Trophoblast cell (in vitro differentiated cells and primary cell): ENCODE results near the gene SIGLEC11.

Experiments
- DNase-seq, 2 donors: peaks; one replicate each; pipeline ENCODE4 v3.0.0-alpha.2; 2016
- H2AFZ ChIP-seq: 2 replicates; pipeline ENCODE4 v1.6.1; 2013; ENCODE audit warnings: low read length, moderate library complexity, mild to moderate bottlenecking; ENCODE audit not compliant: insufficient read depth, poor library complexity
- H2AK5ac ChIP-seq: 2 replicates; pipeline ENCODE4 v1.6.1; 2013; ENCODE audit warnings: mild to moderate bottlenecking, low read length
- H2BK120ac ChIP-seq: 2 replicates; pipeline ENCODE4 v1.6.1; 2013; ENCODE audit warnings: low read length, mild to moderate bottlenecking, moderate library complexity; ENCODE audit not compliant: insufficient read depth, poor library complexity
- H2BK12ac ChIP-seq: 2 replicates; pipeline ENCODE4 v1.6.1; 2013; ENCODE audit warnings: mild to moderate bottlenecking, low read length, moderate library complexity
- H2BK5ac ChIP-seq: 2 replicates; pipeline ENCODE4 v1.6.1; 2013; ENCODE audit warnings: low read length, low read depth, moderate library complexity, mild to moderate bottlenecking; ENCODE audit not compliant: poor library complexity
- H3K14ac ChIP-seq: 2 replicates; pipeline ENCODE4 v1.6.1; 2013; ENCODE audit warnings: mild to moderate bottlenecking, low read length
- H3K18ac ChIP-seq: 2 replicates; pipeline ENCODE4 v1.6.1; 2013; ENCODE audit warnings: mild to moderate bottlenecking, low read length
- H3K23ac ChIP-seq: 2 replicates; pipeline ENCODE4 v1.6.1; 2013; ENCODE audit warnings: low read length
- H3K27ac ChIP-seq: 2 replicates; pipeline ENCODE4 v1.5.1; 2013; ENCODE audit warnings: low read depth, mild to moderate bottlenecking, inconsistent platforms, low read length, moderate library complexity
- H3K27me3 ChIP-seq: 2 replicates; pipeline ENCODE4 v1.6.1; 2013; ENCODE audit warnings: inconsistent platforms, mild to moderate bottlenecking, low read length, moderate library complexity; ENCODE audit not compliant: insufficient read depth
- H3K36me3 ChIP-seq, 2 experiments: 1 replicate in 1 of 2; 2 replicates in 1 of 2; pipeline ENCODE4 v1.6.1; 2013; ENCODE audit warnings: low read length in 2 of 2, mild to moderate bottlenecking in 2 of 2, moderate library complexity in 1 of 2; ENCODE audit not compliant: insufficient read depth in 2 of 2, control insufficient read depth in 1 of 2
- H3K4ac ChIP-seq: 2 replicates; pipeline ENCODE4 v1.6.1; 2013; ENCODE audit warnings: low read depth, mild to moderate bottlenecking, low read length, moderate library complexity
- H3K4me1 ChIP-seq, 2 experiments: 1 replicate in 1 of 2; 2 replicates in 1 of 2; pipeline ENCODE4 v1.6.1; 2013; ENCODE audit warnings: low read length in 2 of 2, mild to moderate bottlenecking in 2 of 2, moderate library complexity in 1 of 2; ENCODE audit not compliant: insufficient read depth in 2 of 2, control insufficient read depth in 1 of 2
- H3K4me2 ChIP-seq: 2 replicates; pipeline ENCODE4 v1.6.1; 2013; ENCODE audit warnings: inconsistent platforms, mild to moderate bottlenecking, low read length, moderate library complexity
- H3K4me3 ChIP-seq: 2 replicates; pipeline ENCODE4 v1.5.1; 2013; ENCODE audit warnings: mild to moderate bottlenecking, low read depth, low read length, inconsistent platforms
- H3K79me1 ChIP-seq: one replicate; pipeline ENCODE4 v1.6.1; 2013; ENCODE audit warnings: low read length
- H3K79me2 ChIP-seq: 2 replicates; pipeline ENCODE4 v1.6.1; 2013; ENCODE audit warnings: low read length, mild to moderate bottlenecking; ENCODE audit not compliant: control insufficient read depth, insufficient read depth, poor library complexity
- H3K9ac ChIP-seq: 2 replicates; pipeline ENCODE4 v1.6.1; 2013; ENCODE audit warnings: mild to moderate bottlenecking, low read length
- H3K9me3 ChIP-seq: 2 replicates; pipeline ENCODE4 v1.6.1; 2013; ENCODE audit warnings: low read depth, mild to moderate bottlenecking, control low read depth, inconsistent platforms, low read length; ENCODE audit not compliant: insufficient read depth
- H4K12ac ChIP-seq: 2 replicates; pipeline ENCODE4 v1.6.1; 2013; ENCODE audit warnings: low read depth, mild to moderate bottlenecking, low read length, moderate library complexity
- H4K8ac ChIP-seq: 2 replicates; pipeline ENCODE4 v1.6.1; 2013; ENCODE audit warnings: low read depth, mild to moderate bottlenecking, low read length, moderate library complexity
- H4K91ac ChIP-seq: one replicate; pipeline ENCODE4 v1.6.1; 2013; ENCODE audit warnings: low read depth, mild to moderate bottlenecking, low read length, moderate library complexity
- WGBS: extraction: QIAGEN DNeasy Blood & Tissue Kit; methylation state at CpG from one replicate; pipeline ENCODE4 v1.1.7; 2013; ENCODE audit warnings: missing lambda C conversion rate; ENCODE audit not compliant: insufficient read length, insufficient coverage; ENCODE audit errors: extremely low coverage; 5-methylcytosine and 5-hydroxymethylcytosine counted together

Gene SIGLEC11

DNA sequence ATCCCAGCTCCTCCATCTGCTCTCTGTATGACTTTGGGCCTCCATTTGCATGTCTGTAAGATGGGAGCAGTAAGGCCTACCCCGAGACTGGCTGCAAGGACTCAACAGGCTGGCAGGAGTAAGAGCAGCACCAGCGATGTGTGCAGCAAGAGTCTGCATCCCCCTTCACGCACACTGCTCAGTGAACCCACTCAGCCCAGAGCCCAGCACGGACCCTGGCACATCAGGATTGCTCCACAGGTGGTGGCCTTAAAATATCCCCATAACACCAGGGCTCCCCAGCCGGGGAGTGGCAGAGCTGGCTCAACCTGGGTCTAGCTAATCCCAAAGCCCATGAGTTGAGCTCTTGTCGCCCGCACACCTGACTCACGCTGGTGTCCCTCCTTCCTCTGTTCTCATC lies 40.8 kb upstream of the SIGLEC11 start:
- Histone ChIP-seq H2BK5ac (no peak overlapping the region), H3K4ac (no peak overlapping the region), H3K9ac (no peak overlapping the region), H3K23ac (no peak overlapping the region), H3K4me1 (no peaks in the 10 kb centered on the region), H3K4me3 (no peak overlapping the region), H3K9me3 (no peaks in the 10 kb centered on the region), H3K36me3 (peaks cover 61 to 74% of the 10 kb centered on the region in 2 experiments), H2AFZ (no peak overlapping the region), H2BK120ac (no peak overlapping the region), H2AK5ac (no peak overlapping the region), H3K79me1 (no peaks in the 10 kb centered on the region), H3K27ac (no peak overlapping the region), H4K12ac (no peak overlapping the region), H3K27me3 (no peaks in the 10 kb centered on the region), H2BK12ac (no peak overlapping the region), H3K18ac (no peak overlapping the region), H3K4me2 (no peak overlapping the region), H4K91ac (no peak overlapping the region), H3K14ac (no peak overlapping the region), H3K79me2 (no peaks in the 10 kb centered on the region), H4K8ac (no peak overlapping the region)
- DNase-seq, result no peak
- no CpG with 5 or more reads among the region's 8 CpGs for WGBS

DNA sequence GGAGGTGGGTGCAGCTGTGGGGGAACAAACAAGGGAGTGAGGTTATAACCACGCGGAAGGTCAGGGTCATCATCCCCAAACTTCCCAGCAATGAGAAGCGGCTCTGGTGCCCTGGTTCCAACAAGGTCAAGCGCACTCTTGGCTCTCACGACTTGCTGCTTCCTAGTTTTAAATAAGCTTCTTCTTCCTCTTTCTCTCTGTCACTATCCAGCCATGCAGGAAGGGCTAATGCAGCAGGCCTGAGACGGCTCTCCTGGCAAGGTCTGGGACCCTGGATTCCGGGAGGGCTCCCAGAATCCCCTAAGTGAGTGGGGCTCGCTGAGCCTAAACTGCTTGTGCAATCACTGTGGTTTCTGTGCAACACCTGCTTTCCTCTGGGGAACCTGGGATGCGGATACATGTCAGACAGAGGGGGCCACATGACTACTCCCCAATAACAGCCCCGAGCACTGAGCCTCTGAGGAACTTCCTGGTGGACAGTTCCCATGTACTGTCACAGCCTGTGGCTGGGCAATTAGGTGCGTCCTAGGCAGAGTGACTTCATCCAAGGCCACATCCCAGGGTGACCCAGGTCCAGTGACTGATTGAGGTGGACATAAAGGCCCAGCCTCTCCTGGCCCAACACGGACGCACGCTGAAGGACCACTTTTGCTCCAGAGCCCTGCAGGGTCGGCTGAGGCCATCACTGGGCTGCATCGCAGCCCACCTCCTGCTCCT lies 40.0 kb upstream of the SIGLEC11 start:
- H2BK5ac ChIP-seq, result no peak overlapping the region
- H2BK120ac ChIP-seq, result no peak overlapping the region
- no peak overlapping the region for H4K12ac ChIP-seq
- no peak overlapping the region for H3K14ac ChIP-seq
- H3K18ac ChIP-seq, result no peak overlapping the region
- no peak overlapping the region for H2AFZ ChIP-seq
- no peaks in the 10 kb centered on the region for H3K4me1 ChIP-seq
- H3K4me2 ChIP-seq, result no peak overlapping the region
- H2BK12ac ChIP-seq, result no peak overlapping the region
- no peak overlapping the region for H4K91ac ChIP-seq
- no peaks in the 10 kb centered on the region for H3K9me3 ChIP-seq
- H4K8ac ChIP-seq, result no peak overlapping the region
- WGBS, result no CpG with 5 or more reads among the region's 16 CpGs
- H3K23ac ChIP-seq, result no peak overlapping the region
- DNase-seq, result no peak
- H3K4me3 ChIP-seq, result no peak overlapping the region
- peaks cover 63 to 75% of the 10 kb centered on the region in 2 experiments for H3K36me3 ChIP-seq
- no peaks in the 10 kb centered on the region for H3K27me3 ChIP-seq
- no peaks in the 10 kb centered on the region for H3K79me1 ChIP-seq
- no peak overlapping the region for H3K27ac ChIP-seq
- no peak overlapping the region for H2AK5ac ChIP-seq
- H3K4ac ChIP-seq, result no peak overlapping the region
- H3K79me2 ChIP-seq, result no peaks in the 10 kb centered on the region
- H3K9ac ChIP-seq, result no peak overlapping the region

DNA sequence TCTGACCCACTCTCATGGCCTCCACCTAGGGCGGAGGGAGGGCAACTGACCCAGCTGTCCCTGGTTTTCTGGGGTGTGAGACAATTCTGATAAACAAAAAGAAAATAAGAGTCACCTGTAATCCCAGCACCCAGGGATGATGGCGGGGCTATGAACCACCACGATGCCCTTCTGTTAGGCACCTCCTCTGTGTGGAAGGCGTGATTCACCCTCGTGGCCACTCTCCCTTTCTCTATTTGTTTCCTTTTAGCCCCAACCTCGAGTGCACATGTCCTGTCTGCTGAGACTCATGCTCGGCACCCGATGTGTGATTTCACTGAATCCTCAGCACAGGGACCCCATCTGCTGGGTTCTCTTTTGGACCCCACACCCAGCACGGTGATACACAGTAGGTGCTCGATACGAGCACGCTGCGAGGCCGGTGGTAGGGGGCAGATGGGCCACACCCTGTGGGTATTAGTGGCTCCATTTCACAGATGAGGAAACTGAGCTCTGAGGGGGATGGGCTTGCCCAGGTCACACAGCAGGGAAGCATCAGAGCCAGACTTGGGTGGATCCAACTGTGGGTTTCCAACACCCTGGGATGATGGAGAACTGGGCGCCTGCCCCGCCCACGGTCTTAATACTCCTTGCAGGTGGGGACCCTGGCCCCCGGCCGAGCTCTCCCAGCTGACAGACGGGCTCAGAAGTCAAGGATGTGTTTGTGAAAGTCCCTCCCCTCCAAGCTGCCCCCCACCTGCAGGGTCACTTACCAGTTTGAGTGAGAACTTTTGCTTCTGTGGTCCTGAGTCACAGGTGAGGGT lies 39.3 kb upstream of the SIGLEC11 start:
- Histone ChIP-seq H2AK5ac (no peak overlapping the region), H3K27me3 (no peaks in the 10 kb centered on the region), H2BK12ac (no peak overlapping the region), H3K4me3 (no peak overlapping the region), H3K27ac (no peak overlapping the region), H3K9ac (no peak overlapping the region), H3K4me2 (no peak overlapping the region), H3K79me2 (no peaks in the 10 kb centered on the region), H3K4me1 (no peaks in the 10 kb centered on the region), H4K91ac (no peak overlapping the region), H4K12ac (no peak overlapping the region), H2AFZ (no peak overlapping the region), H3K4ac (no peak overlapping the region), H3K79me1 (no peaks in the 10 kb centered on the region), H3K14ac (no peak overlapping the region), H2BK5ac (no peak overlapping the region), H2BK120ac (no peak overlapping the region), H3K9me3 (no peaks in the 10 kb centered on the region), H3K18ac (no peak overlapping the region), H4K8ac (no peak overlapping the region), H3K36me3 (peaks cover 63 to 73% of the 10 kb centered on the region in 2 experiments), H3K23ac (no peak overlapping the region)
- no peak for DNase-seq
- no CpG with 5 or more reads among the region's 20 CpGs for WGBS

- Histone ChIP-seq H3K79me1 (no peaks in the 10 kb centered on the region), H2BK120ac (no peak overlapping the region)
- no CpG with 5 or more reads among the region's 6 CpGs for WGBS
These were observed 38.5 kb upstream of the SIGLEC11 start for GRCh38 chr19:49999371-50000010.

More at GRCh38 chr19:49999371-50000010, 38.5 kb upstream of the SIGLEC11 start:
- Histone ChIP-seq H3K4me2 (no peak overlapping the region), H3K23ac (no peak overlapping the region), H2BK5ac (no peak overlapping the region), H2AFZ (no peak overlapping the region), H3K14ac (no peak overlapping the region), H3K27ac (no peak overlapping the region), H4K91ac (no peak overlapping the region), H2BK12ac (no peak overlapping the region), H3K4ac (no peak overlapping the region), H3K79me2 (no peaks in the 10 kb centered on the region), H3K4me3 (no peak overlapping the region), H3K9ac (no peak overlapping the region), H3K36me3 (peaks cover 64 to 75% of the 10 kb centered on the region in 2 experiments), H3K4me1 (no peaks in the 10 kb centered on the region), H2AK5ac (no peak overlapping the region), H3K27me3 (no peaks in the 10 kb centered on the region), H3K18ac (no peak overlapping the region), H3K9me3 (no peaks in the 10 kb centered on the region), H4K12ac (no peak overlapping the region), H4K8ac (no peak overlapping the region)
- DNase-seq, result no peak
